Putamen (tissue), 1 donor: ENCODE data around the gene GTF2A1L.
"Not testable (repeated sequence)": the region's sequence is repeated elsewhere in the genome, so short reads cannot be mapped to it uniquely, and the experiment has no call there.

Source experiments
- DNase-seq: peaks from one replicate; pipeline ENCODE4 v3.0.0-alpha.2; 2016; ENCODE audit warnings: low spot score

GTF2A1L gene, protein sequence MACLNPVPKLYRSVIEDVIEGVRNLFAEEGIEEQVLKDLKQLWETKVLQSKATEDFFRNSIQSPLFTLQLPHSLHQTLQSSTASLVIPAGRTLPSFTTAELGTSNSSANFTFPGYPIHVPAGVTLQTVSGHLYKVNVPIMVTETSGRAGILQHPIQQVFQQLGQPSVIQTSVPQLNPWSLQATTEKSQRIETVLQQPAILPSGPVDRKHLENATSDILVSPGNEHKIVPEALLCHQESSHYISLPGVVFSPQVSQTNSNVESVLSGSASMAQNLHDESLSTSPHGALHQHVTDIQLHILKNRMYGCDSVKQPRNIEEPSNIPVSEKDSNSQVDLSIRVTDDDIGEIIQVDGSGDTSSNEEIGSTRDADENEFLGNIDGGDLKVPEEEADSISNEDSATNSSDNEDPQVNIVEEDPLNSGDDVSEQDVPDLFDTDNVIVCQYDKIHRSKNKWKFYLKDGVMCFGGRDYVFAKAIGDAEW

DNA sequence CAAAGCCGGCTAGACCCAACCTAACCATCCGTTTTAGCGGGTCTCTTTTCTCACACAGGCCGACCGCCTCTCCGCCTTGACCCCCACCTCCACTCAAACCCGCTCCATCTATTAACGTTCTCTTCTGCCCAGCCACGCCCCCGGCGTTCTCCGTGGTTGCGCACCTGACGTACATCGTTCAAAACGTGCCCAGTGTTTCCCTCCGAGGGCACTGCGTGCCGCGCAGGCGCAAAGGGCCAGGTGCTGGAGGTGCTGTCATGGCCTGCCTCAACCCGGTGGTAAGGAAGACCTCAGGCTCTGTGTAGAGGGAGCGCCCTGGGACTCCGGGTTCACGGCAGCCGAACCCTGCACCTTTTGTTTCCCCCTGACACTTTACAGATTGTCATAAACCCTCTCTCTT is at the start of gene GTF2A1L:
GTF2A1L (plus strand) TSS at position 239 of the 400 bp plus-strand sequence; CDS start at position 258, 19 bp downstream.
- no peak for DNase-seq

DNA sequence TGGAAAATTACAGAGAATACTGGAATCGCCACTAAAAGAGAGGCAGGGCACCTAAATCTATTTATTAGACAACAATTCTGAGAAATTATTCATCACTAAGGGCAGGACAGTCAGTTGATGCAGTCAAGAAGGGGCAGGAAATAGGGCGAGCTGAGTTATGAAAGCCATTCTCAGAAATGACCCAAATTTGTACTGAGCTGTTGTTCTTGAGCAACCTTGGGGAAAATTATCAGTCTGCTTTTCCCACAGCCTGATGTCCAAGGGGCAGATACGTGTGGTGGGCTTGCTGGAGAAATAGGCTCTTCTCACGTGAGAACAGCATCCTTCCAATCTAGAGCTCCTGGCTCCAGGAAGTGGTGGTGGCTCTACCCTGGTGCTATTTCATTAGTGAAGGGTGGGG is 49.1 kb upstream of the GTF2A1L start:
- no peak for DNase-seq

DNA sequence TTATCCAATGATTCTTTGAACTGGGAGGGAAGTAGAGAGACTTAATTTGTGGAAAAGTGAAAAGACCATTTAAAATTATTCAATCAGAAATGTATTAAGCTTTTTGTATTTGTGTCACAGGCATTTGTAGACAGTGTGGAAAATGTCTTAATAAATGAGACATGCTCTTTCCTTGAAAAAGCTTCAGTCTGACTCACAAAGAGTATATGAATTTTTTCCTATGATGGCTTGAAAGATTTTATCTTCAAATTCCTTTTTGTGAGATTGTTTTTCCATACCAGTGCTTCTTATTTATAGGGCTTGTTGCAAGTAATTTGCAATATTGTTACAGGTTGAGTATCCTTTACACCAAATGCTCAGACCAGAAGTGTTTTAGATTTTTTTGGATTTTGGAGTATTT is 48.2 kb upstream of the GTF2A1L start:
- DNase-seq = no peak

DNA sequence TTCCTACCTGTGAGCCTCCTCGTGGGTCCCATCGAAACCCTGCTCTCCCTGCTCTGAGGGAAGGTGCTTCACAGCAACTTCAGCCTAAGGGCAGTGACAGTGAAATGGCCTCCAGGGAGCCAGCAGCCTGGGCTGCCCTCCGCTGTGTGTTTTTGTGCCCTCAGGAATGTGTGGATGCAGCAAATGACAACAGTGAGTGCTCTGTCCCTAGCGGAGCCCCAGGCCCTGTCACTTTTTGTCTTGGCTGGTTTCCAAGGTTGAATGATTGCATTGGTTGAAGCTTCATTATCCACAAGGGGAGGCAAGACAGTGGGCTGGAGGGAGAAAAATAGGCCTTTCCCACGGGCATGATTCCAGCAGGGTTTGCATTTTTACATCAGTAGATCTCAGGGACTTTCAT is 44.8 kb upstream of the GTF2A1L start:
- no peak for DNase-seq

DNA sequence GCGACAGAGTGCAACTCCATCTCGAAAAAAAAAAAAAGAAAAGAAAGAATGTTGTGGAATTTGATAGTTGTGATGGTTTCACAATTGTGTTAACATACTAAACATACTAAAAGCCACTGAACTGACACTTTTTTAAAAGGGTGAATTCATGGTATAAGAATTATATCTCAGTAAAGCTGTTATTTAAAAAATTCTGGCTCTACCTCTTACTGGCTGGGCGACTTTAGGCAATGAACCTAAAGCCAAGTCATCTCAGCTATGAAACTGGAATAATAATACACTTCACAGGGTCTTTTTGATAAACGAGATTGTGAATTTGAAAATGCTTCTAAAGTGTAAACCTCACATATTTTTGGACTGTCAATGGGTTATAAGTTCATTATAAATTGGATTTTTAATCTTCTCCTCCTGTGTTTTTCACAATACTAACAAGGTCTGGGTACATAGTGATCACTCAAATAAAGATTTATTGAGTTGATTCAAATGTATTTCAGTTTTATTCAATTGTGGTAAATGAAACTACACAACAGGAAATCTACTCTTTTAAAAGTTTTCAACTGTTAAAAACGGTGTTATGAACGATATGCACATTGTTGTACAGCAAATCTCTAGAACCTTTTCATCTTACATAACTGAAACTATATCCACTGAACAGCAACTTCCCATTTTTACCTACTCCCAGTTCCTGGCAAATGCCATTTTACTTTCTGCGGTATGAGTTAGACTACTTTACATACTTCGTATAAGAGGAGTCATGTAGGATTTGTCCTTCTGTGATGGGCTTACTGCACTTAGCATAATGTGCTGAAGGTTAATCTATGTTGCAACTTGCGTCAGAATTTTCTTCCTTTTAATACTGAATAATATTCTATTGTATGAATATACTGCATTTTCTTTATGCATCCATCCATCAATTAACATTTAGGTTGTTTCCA is 43.0 kb upstream of the GTF2A1L start:
- no peak for DNase-seq

DNA sequence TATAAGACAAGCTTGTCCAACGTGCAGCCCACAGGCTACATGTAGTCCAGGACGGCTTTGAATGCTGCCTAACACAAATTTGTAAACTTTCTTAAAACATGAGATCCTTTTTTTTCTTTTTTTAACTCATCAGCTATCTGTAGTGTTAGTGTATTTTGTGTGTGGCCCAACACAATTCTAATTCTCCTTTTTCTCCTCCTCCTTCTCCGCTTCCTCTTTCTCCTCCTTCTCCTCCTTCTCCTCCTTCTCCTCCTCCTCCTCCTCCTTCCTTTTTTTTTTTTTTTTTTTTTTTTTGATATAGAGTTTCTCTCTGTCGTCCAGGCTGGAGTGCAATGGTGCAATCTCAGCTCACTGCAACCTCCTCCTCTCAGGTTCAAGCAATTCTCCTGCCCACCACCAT is 39.3 kb upstream of the GTF2A1L start:
- no peak for DNase-seq

DNA sequence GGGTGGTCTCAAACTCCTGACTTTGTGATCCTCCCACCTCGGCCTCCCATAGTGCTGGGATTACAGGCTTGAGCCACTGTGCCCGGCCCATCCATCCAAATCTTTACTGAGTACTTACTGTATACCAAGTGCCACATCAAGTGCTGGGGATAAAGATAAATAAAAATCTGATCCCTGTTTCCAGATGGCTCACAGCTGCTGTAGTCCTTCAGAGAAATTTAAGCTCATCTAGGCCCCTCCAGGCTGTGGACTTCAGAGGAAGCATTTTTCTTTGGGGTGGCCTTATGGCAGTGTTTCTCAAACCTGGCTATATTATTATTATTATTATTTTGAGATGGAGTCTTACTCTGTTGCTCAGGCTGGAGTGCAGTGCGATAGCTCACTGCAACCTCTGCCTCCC is 33.7 kb upstream of the GTF2A1L start:
- no peak for DNase-seq

DNA sequence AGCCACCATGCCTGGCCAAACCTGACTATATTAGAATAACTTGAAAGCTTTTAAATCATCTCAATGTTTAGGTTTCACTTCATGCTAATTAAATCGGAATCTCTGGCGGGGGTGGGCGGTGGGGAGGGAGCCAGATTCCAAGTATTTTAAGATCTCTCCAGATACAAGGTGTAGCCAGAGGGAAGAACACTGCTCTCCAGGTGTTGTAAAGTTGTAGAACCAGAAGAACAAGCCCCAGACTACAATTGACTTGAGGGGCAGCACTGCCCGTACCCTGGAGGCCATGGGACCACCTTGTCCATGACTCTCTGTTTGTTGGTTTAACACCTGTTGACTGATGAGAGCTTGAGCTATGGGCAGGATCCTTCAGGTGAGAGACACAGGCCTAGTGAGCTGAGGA is 33.1 kb upstream of the GTF2A1L start:
- no peak for DNase-seq

DNA sequence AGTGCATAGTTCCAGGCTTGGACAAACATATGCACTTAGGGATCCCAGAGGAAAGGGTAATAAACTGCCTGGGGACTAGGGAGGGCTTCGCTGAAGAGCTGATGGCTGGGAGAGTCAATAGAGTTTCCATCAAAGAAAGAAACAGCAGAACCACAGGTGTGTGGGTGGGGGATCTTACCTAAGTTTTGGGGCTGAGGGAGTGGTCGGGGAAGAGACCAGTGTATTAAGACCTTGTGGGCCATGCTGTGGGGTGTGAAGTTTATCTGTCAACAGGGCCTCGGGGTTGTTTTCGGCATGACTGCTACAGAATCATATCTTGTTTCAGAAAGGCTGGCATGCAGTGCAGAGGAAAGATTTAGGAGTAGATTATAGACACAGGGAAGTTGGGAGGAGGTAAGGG is 31.2 kb upstream of the GTF2A1L start:
- no peak for DNase-seq

DNA sequence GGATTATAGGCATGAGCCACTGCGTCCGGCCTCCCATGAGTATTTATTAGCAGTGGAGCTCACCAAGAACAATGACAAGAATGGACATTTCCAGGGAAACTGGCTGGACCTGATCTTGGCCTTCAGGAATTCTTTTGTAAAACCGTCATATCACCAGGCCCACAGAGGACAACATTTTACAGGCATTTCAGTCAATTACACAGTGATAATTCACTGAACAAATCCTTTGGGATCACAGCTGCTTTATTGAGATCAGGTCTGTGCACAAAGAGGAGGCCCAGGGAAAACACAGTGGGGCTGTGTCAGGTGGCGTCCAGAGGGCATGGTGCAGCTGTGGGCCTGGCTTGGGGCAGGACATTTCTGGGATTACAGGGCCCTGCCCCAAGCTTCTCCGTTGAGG is 30.1 kb upstream of the GTF2A1L start:
- DNase-seq = no peak

DNA sequence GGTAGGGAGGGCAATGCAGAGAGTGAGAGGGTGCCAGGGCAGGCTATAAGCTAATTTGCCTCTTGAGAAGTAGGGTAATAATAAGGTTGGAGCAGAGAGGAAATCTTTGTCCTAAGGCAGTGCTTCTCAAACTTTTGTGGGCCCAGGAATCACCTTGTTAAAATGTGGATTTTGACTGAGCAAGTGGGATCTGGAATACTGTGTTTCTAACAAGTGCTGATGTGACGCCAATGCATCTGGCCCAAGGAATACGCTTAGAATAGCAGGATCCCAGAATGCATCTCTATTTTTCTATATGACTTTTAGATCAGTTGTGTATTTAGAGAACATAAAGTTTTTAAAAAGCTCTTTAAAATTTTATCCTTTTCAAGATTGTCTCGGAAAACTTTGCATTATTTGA is 29.7 kb upstream of the GTF2A1L start:
- no peak for DNase-seq

DNA sequence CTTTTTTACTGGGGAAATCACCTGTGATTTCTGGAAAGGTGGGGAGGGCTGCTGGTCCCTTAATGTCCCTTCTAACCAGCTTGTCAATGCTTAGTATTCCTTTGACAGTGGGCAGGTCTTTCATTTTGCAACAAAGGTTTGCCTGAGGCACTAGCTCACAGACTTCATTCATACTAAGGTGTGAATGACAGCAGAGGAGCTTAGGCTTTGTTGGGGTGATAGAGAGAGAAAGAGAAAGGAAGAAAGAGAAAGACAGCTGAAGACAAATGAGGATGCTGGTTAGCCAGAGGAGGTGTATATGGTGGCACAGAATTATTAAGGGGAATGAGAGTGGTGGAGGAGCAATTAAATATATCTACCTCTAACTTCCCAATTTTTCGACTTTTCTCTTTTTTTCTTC is 28.9 kb upstream of the GTF2A1L start:
- DNase-seq = no peak

DNA sequence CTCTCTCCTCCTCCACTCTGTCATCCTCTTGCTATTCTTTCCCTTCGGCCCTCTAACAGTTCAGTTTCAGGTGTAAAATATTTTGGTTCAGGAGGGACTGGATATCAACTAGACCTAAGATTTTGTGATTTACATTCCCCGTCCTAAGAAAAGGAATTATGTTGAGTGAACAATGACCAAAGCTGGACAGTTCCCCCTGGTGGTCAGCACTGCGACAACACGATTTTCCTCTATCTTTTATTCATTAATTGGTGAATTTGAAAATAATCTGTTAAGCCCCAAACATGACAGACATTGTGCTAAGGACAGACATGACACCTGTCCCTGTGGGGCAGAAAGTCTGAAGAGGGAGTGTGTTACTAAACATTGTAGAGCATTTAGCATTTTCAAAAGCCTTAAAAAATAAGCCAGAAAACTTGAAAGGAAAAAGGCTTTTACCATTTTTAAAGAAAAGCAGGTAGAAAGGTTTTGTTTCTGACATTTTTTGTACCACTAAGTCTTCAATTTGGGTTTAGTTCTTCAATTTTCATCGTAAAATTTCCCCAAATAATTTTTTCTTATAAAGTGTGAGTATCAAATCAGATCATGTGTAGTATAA is 28.4 kb upstream of the GTF2A1L start:
- DNase-seq = peak; percentile 23

DNA sequence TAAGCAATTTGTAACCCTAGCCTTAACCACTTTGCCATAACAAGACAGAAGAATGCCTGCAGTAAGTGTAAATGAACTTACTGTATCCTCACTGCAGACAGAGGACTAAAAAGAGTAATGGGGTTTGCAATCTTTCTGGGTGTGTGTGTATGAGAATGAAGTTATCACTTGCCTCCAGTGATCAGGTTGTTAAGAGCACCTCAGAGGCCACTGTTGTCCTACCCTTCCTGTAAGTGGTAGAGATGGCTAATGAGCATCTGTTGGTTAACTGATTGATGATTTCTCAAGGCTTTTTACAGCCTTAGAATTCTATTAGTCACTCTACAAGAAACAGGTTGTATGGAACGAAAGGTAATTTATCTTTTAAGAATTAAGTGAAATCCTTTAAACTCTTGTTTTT is 27.6 kb upstream of the GTF2A1L start:
- DNase-seq = no peak

DNA sequence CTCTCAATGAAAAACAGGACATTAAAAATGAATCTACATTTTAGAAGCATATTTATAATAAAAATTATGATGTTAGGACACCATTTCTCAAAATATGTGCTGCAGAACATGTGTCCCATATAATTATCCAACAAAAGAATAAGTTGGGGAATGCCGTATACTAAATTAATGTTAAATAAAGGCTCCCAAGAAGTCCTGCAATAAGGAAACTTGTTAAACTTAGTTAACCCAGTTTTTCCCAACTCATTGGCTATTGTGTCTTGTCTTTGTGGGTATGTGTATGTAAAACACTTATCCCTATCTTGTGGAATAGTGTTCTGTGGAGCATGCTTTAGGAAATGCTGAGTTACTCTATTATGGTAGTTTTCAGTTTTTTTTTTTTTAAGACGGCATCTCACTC is 25.6 kb upstream of the GTF2A1L start:
- no peak for DNase-seq

DNA sequence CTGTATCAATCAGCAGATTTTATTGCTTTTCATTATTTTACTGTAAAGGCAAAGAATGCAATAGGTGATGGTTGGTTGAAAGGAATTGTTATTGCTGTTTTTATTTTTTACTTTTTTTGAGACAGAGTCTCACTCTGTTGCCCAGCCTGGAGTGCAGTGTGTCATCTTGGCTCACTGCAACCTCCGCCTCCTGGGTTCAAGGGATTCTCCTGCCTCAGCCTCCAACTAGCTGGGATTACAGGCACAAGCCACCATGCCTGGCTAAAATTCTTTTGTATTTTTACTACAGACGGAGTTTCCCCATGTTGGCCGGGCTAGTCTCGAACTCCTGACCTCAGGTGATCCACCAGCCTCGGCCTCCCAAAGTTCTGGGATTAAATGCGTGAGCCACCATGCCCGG is 20.9 kb upstream of the GTF2A1L start:
- not testable (repeated sequence) for DNase-seq

DNA sequence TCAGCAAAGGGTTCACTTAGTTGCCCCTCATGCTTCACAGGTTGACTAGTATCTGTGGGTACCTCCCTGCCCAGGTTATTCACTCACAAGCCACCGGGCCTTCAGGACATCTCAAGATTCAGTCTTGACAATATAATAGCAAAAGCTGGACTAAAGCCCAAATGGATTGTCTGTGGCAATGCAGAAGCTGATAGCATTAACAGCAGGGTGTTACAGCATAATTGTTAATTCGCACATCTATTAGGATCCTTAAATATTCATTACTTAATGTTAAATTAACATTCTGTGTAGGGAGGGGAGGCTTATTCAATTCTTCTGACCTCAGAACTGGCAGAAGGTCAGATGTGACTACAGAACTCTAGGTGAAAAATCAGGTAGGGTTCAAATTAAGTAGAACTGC is 20.2 kb upstream of the GTF2A1L start:
- no peak for DNase-seq

DNA sequence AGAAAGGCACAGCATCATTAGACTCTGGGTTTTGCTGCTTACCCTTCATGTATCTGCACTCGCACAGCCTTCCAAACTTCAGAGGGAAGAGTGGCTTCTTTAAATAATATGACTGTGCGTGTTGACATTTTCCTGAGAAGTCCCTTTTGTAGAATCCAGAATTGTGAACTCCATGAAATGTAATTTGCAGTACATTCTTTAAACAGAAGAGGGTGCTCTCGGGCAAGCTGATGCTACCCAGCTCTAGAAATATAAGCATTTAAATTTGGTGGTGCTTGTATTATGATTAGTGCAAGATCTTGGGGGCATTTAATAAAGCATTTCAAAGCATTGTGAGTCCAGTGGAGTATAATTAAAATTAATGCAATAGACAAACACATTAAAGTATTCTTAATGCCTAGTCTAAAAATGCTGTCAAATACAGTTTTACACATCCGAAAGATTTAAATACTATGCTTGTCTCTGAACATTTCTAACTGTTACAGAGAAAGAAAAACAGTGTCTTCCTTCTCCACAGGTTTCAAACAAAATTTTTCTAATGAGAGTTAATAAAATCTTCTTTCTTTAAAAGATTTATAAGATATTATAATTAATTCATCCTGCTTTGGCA is 17.3 kb upstream of the GTF2A1L start:
- peak; percentile 51 for DNase-seq

DNA sequence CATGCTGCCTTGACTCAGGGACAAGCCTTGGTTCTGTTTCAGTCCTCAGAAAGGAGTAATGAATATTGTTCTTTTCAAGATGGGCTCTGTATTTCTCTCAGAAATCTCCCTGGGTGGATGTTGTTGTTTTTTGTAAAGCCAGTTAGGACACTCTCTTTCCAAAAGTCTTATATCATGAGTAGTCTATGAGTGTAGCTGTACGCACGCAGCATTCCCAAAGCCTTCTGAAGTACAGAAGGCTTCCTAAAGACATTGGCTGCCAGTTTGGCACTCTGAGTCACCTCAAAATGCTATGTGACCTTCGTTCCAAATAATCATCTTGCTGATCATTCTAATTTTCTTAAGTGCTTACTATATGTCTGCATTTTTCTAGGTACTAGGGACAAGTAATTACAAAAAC is 16.7 kb upstream of the GTF2A1L start:
- DNase-seq = no peak

DNA sequence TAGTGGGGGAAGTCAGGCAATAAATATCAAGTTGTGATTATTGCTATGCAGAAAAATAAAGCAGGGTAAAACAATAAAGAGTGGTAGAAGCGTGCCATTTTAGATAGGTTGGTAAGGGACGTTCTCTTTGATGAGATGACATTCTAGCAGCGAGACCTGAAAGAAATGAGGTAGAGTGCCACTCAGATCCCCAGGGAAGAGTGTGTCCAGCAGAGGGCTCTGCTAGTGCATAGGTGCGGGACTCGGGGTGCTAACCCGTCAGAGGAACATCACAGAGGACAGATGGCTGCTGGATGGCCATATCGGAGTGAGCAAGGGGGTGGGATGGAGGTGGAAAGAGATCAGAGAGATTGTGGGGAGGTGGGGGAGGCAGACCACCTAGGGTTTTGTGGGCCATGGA is 16.3 kb upstream of the GTF2A1L start:
- DNase-seq = no peak

DNA sequence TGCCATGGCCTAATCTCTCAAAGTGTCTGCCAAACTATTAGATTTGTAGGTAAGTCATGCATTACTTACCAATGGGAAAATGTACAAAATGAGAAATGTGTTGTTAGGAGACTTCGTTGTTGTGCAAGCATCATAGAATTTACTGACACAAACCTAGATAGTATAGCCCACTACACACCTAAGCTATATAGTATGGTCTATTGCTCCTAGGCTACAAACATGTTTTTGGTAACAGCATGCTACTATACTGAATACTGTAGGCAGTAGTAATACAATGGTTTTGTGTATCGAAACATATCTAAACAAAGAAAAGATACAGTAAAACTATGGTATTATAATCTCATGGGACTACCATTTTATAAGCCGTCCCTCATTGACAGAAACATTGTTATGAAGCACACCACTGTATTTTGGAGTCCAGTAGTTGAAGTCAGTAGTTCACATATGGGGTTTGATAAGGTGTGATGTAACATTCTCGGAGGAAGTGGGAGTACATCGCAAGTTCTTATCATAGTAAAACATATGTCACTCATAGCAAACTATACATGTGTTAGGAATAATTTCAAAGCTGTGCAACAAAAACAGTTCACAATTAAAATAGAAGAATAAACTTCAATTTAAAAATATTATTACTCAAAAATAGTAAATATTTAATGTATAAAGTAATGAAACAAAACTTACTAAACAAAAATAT is 12.0 kb upstream of the GTF2A1L start:
- no peak for DNase-seq
